ENCODE measurements around the gene ATRIP.

Gene ATRIP

GRCh38 chr3:48434591-48435222 is 11.8 kb upstream of the ATRIP start:
- peaks cover 33% of the 10 kb centered on the region for H3K4me1 ChIP-seq (ENCODE audit: low read length)
- H3K27ac ChIP-seq (ENCODE audit: low read length): no peak overlapping the region

DNA sequence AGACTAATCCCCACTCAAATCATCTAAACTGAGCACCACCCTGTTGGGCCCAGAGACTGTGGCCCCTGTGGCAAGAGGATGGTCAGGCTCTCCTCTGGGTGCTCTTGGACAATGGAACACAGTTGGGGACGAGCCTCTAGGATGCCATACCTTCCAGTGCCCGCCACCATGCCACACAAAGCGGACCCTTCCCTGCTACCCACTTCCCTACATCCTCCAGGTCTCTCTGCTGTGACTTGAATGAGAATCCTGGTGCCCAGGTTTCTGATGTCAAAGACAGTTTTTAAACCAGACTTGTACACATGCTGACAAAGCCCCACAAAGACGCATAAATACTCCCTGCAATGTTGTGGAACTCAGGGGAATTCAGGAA is 11.3 kb upstream of the ATRIP start:
- Histone ChIP-seq H3K9ac (ENCODE audit: low read length) (no peak overlapping the region), H3K4me1 (ENCODE audit: low read length) (peaks cover 28% of the 10 kb centered on the region), H3K36me3 (replicated peaks; ENCODE audit: low read depth, low read length) (peaks cover 23% of the 10 kb centered on the region), H3K27ac (ENCODE audit: low read length) (no peak overlapping the region), H2AFZ (ENCODE audit: low read depth, low read length) (no peak overlapping the region), H3K4me3 (ENCODE audit: low read length) (no peak overlapping the region), H3K27me3 (ENCODE audit: low read depth, low read length) (no peaks in the 10 kb centered on the region), H4K20me1 (ENCODE audit: insufficient read depth, low read length) (no peaks in the 10 kb centered on the region), H3K4me2 (ENCODE audit: low read length) (no peak overlapping the region), H3K79me2 (ENCODE audit: low read length) (peaks cover 19% of the 10 kb centered on the region), H3K9me3 (ENCODE audit: insufficient read depth, low read length) (no peaks in the 10 kb centered on the region)
- TF ChIP-seq EZH2phosphoT487 (IDR thresholded peaks at IDR 0.05; ENCODE audit: low read depth): no peak
- TF ChIP-seq, protein P1, sequence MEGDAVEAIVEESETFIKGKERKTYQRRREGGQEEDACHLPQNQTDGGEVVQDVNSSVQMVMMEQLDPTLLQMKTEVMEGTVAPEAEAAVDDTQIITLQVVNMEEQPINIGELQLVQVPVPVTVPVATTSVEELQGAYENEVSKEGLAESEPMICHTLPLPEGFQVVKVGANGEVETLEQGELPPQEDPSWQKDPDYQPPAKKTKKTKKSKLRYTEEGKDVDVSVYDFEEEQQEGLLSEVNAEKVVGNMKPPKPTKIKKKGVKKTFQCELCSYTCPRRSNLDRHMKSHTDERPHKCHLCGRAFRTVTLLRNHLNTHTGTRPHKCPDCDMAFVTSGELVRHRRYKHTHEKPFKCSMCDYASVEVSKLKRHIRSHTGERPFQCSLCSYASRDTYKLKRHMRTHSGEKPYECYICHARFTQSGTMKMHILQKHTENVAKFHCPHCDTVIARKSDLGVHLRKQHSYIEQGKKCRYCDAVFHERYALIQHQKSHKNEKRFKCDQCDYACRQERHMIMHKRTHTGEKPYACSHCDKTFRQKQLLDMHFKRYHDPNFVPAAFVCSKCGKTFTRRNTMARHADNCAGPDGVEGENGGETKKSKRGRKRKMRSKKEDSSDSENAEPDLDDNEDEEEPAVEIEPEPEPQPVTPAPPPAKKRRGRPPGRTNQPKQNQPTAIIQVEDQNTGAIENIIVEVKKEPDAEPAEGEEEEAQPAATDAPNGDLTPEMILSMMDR (IDR thresholded peaks at IDR 0.05; ENCODE audit: low read depth, low read length): no peak

More at GRCh38 chr3:48434591-48435222, 11.8 kb upstream of the ATRIP start:
- H4K20me1 ChIP-seq (ENCODE audit: insufficient read depth, low read length): no peaks in the 10 kb centered on the region
- H3K9ac ChIP-seq (ENCODE audit: low read length): no peak overlapping the region
- no peaks in the 10 kb centered on the region for H3K9me3 ChIP-seq (ENCODE audit: insufficient read depth, low read length)
- no peaks in the 10 kb centered on the region for H3K27me3 ChIP-seq (ENCODE audit: low read depth, low read length)
- H3K4me2 ChIP-seq (ENCODE audit: low read length): no peak overlapping the region
- peaks cover 15% of the 10 kb centered on the region for H3K79me2 ChIP-seq (ENCODE audit: low read length)
- no peak overlapping the region for H3K4me3 ChIP-seq (ENCODE audit: low read length)
- H2AFZ ChIP-seq (ENCODE audit: low read depth, low read length): no peak overlapping the region
- TF ChIP-seq, protein P1 (IDR thresholded peaks at IDR 0.05; ENCODE audit: low read depth, low read length): no peak
- TF ChIP-seq EZH2phosphoT487 (IDR thresholded peaks at IDR 0.05; ENCODE audit: low read depth): no peak
- H3K36me3 ChIP-seq (replicated peaks; ENCODE audit: low read depth, low read length): peaks cover 23% of the 10 kb centered on the region

DNA sequence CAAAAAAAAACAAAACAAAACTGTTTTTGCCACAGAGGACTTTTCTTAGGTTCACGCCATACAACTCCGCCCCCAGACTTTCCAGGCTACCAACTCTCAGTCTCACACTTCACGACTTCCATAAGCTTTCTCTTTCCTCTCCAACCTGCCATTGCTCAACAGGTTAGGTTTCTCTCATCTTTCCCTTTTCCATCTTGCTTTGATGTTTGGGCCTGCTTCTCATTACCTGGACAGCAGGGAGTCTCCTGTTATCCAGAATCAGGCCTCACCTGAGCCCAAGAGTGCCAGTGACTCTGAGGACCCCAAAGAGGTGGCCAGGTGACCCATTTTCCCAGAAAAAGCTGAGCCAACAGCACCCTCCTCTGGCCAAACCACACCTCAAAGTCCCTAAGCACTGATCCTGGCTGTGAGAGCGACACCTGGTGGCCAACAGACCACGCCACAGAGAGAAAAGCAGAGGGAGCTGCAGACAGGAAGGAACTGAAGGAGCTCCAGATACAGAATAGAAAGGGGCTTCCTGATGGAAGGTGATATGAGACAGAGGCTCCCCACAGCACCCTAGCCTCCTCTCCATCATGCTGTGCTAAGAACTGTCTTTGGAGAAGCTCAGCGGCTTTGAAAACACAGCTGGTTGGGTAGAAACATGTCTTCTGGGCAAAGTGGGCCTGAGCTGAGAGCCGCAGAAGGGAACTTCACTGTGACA is 10.6 kb upstream of the ATRIP start:
- Histone ChIP-seq H3K4me1 (ENCODE audit: low read length) (peaks cover 28% of the 10 kb centered on the region), H3K79me2 (ENCODE audit: low read length) (peaks cover 26% of the 10 kb centered on the region), H3K36me3 (replicated peaks; ENCODE audit: low read depth, low read length) (peaks cover 23% of the 10 kb centered on the region), H3K27ac (ENCODE audit: low read length) (0 out of 2 replicates have a peak overlapping the region, but pooled peaks have one; percentile 1), H3K4me2 (ENCODE audit: low read length) (no peak overlapping the region), H3K9ac (ENCODE audit: low read length) (no peak overlapping the region), H3K9me3 (ENCODE audit: insufficient read depth, low read length) (no peaks in the 10 kb centered on the region), H3K27me3 (ENCODE audit: low read depth, low read length) (no peaks in the 10 kb centered on the region), H2AFZ (ENCODE audit: low read depth, low read length) (no peak overlapping the region), H4K20me1 (ENCODE audit: insufficient read depth, low read length) (no peaks in the 10 kb centered on the region), H3K4me3 (ENCODE audit: low read length) (no peak overlapping the region)
- no peak for TF ChIP-seq EZH2phosphoT487 (IDR thresholded peaks at IDR 0.05; ENCODE audit: low read depth)
- TF ChIP-seq, protein P1 (IDR thresholded peaks at IDR 0.05; ENCODE audit: low read depth, low read length): peak; percentile 100

GRCh38 chr3:48436477-48436787 is 10.1 kb upstream of the ATRIP start:
- TF ChIP-seq EZH2phosphoT487 (IDR thresholded peaks at IDR 0.05; ENCODE audit: low read depth): no peak
- TF ChIP-seq, protein P1 (IDR thresholded peaks at IDR 0.05; ENCODE audit: low read depth, low read length): no peak
- no peak overlapping the region for H2AFZ ChIP-seq (ENCODE audit: low read depth, low read length)
- no peaks in the 10 kb centered on the region for H4K20me1 ChIP-seq (ENCODE audit: insufficient read depth, low read length)
- no peaks in the 10 kb centered on the region for H3K9me3 ChIP-seq (ENCODE audit: insufficient read depth, low read length)
- H3K4me1 ChIP-seq (ENCODE audit: low read length): peaks cover 30% of the 10 kb centered on the region
- no peak overlapping the region for H3K27ac ChIP-seq (ENCODE audit: low read length)
- H3K9ac ChIP-seq (ENCODE audit: low read length): no peak overlapping the region
- H3K79me2 ChIP-seq (ENCODE audit: low read length): peaks cover 31% of the 10 kb centered on the region
- no peak overlapping the region for H3K4me3 ChIP-seq (ENCODE audit: low read length)
- H3K36me3 ChIP-seq (replicated peaks; ENCODE audit: low read depth, low read length): peaks cover 23% of the 10 kb centered on the region
- H3K27me3 ChIP-seq (ENCODE audit: low read depth, low read length): no peaks in the 10 kb centered on the region
- no peak overlapping the region for H3K4me2 ChIP-seq (ENCODE audit: low read length)

Data from OCI-LY3 (cell line).